NAMALWA (cell line): ENCODE measurements around the gene TRAF3IP1.
"Not testable (repeated sequence)": the region's sequence is repeated elsewhere in the genome, so short reads cannot be mapped to it uniquely, and the experiment has no call there.

Experiments
- DNase-seq: peaks from one replicate; pipeline ENCODE4 v3.0.0-alpha.2; 2015; ENCODE audit warnings: low spot score

Gene TRAF3IP1

DNA sequence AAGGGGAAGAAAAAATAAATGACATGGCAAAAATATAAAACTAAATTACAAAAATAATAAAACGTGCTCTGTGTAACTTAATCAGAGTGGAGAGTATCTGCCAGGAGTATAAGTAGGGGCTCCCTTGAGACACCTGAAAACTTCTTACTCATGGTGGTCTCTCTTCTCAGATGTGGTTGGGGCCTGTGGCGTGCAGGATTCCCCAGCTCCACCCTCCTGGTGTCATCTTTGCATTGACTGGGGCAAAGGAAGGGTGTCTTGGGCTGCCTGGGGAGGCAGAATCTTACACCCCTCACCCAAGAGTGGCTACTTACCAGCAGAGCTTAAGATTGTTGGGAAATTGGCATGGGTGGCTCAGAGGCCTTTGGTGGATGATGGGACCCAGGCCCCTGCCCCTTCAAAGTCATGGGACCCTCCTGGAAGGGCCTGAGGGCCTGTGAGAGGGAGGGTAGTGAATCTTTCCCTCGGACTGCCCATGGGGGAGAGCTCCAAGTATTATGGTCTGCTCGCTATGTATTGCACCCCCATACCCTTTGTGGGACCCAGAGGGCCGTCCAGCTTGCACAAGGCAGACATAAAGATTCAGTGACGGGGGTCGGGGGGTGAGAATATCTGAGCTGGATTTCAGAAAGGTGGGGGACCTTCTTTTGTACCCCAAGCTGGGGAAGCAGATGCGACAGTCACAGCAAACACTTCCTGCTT lies 6.9 kb upstream of the TRAF3IP1 start:
- no peak for DNase-seq

DNA sequence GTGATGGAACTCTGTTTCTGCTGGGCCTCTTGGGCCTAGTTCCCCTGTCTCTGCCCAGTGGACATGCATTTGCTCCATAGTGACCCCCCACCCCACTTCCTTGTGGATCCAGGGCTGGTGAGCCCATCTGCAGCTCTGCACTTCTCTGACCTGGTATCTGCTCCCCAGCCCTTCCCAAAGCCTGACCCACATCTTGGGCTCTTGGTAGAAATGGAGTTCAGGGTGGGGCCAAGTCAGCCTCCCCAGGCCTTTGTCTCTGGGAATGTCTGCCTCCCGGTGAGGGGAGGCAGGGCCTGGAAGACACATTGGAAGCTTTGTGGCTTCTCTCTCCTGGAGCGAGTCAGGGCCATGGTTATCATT lies 6.3 kb upstream of the TRAF3IP1 start:
- DNase-seq: no peak

DNA sequence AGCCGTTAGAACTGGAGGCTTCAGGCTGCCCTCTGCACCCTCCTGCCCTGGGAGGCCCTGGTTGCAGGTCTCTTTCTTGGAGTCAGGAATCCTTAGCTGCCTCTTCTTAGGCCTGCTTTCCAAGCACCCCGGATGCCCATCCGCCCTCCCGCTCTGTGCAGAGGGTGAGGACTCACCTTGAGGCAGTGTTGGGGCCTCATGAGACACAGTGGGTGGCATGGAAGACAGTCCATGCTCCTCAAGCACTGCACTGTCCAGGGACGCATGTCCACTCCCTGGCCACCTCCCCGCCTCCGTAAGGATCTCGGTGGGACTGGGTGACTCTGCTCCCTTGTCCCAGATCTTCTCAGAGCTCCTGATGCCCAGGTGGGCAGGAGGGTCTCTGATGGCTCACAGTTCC lies 5.7 kb upstream of the TRAF3IP1 start:
- DNase-seq: no peak

DNA sequence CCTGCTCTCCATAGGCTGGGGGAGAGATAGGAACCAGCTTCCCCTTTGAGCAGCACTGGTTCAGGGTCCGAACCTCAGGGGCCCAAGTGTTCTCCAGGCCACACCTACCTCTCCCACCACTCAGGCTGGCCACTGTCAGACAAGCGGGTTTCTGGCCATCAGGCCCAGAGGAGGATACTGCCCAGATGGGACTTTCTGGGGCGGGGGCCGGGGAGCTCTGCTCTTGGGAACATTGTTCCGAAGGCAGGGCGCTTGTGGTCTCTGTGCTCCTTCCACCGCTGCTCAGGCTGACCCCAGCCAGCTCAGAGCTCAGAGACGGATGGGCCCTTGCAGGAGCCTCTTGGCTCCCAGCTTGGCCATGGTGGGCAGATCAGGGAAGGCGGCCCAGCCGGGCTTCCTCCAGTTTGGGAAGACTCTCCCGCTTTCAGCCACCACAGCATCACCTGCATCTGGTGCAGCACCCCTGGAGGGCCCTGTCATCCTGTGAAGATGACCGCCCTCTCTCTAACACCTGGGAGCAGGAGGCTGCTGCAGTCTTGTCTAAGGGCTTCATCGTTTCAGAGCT lies 5.2 kb upstream of the TRAF3IP1 start:
- DNase-seq: no peak

DNA sequence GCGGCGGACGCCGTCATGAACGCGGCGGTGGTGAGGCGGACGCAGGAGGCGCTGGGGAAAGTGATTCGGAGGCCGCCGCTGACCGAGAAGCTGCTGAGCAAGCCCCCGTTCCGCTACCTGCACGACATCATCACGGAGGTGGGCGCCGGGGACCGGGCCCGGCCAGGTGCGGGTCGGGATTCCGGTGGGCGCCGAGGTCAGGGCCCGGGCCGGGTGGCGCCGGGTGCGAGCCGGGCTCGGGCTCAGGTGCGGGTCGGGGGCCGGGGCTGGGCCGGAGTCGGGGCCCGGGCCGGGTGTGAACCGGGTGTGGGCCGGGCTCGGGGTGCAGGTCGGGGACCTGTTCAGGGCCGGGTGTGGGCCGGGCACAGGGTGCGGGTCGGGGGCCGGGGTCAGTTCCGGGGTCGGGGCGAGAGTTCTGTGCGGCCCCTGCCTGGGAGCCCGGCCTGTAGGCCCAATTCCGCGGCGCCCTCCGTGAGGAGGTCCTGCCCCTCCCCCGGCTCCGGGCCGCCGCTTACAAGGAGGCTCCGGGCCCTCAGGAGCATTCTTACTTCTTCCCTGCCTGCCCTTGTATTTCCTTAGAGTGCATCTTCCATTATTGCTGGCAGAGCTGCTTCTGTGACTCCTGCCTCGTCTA lies 447 bp downstream of the TRAF3IP1 start:
- DNase-seq: no peak

DNA sequence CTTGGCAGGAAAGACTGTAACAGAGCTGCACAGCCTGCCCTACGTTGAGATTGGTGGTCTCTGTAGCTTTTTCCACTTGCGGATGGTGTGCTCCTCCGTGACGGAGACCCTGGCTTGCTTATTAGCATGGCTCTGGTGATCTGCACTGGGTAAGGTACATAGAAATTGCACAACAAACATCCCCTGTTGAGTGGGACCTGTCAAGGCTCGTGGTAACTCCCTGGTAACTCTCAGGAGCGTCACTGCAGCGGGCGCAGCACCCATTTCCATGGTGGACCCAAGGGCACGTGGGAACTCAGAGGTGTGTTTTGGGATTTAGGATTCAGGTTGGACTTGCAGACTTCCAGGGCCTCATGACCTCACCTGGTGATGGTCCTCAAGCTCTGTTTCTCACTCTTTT lies 1.1 kb downstream of the TRAF3IP1 start:
- DNase-seq: no peak

DNA sequence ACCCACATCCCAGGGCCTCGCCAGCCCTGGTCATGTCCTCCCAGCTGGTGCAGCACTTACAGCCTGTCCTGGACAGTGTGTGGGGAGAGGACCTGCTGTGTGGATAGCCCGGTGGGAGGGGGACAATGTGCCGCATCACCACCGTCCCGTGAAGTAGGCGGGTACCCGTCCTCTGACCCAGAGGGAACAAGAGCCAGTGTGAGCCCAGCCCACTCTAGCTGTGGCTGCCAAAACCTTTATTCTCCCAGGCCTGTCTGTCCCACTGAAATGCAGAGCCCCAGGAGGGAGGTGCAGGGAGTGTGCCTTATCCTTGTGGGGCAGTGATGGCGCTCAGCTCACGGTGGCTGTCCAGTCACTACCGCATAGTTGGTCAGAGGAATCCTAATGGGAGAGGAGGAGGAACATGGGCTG lies 1.7 kb downstream of the TRAF3IP1 start:
- DNase-seq: no peak

DNA sequence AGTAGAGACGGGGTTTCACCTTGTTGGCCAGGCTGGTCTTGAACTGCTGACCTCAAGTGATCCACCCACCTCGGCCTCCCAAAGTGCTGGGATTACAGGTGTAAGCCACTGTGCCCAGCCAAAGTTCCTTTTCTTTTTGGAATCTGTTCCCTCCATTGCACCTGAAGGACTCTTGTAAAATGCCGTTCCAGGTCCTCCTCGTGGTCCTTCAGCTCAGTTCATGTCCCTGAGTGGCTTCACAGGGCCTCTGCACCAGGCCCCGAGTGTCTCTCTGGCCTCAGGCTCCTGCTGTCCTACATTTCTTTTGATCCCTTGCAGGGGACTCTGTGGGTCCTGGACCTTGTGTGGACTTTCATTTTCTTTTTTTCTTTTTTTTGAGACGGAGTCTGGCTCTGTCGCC lies 3.9 kb downstream of the TRAF3IP1 start:
- DNase-seq: not testable (repeated sequence)

DNA sequence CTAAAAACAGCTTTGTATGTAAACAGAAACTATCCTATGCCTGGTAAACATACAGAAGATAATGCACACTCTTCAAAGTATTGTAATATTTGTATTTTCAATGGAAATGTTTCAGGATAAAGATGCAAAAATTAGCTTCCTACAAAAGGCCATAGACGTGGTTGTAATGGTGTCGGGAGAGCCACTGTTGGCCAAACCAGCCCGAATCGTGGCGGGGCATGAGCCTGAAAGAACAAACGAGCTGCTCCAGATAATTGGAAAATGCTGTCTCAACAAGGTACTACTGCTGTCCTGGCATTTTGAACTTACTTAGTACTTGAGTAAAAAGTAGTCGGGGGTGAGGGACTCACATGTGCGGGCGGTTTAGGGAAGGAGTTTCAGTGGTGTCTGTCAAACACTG lies 5.4 kb downstream of the TRAF3IP1 start:
- DNase-seq: no peak

DNA sequence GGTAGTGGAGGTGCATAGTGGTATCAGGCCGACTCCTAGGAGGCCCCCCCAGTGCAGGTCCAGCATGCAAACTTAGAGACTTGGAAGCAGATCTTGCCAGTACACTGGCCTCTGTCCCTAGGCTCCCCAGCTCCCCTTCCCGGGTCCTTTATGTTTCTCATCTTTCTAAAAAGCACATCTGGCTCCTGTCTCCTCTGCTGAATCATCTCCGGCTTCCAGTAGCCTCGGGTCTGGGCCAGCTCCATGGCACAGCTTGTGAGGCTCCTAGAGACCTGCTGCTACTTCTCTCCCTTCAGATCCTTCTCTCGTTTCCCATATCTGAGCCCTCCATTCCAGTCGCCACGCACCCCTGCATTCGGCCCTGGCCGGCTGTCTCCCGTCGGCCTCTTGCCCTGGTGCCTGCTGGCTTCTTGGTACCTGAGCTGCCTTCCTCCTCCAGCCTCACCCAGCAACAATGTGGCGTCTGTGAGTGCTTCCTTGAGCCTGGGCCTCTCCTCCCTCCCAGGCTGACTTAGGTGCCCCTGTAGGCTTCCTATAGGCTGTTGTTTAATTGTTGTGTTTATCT lies 6.6 kb downstream of the TRAF3IP1 start:
- no peak for DNase-seq

DNA sequence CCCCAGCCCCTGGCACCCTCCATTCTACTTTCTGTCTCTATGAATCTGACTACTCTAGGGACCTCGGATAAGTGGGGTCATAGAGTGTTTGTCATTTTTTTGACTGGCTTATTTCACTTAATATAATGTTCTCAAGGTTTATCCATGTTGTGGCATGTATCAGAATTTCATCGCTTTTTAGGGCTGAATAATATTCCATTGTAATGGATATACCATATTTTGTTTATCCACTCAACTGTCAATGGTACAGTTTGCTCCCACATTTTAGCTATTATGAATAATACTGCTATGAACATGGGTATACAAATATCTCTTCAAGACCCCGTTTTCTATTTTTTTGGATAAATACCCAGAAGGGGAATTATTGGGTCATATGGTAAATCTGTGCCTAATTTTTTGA lies 7.4 kb downstream of the TRAF3IP1 start:
- DNase-seq: no peak

DNA sequence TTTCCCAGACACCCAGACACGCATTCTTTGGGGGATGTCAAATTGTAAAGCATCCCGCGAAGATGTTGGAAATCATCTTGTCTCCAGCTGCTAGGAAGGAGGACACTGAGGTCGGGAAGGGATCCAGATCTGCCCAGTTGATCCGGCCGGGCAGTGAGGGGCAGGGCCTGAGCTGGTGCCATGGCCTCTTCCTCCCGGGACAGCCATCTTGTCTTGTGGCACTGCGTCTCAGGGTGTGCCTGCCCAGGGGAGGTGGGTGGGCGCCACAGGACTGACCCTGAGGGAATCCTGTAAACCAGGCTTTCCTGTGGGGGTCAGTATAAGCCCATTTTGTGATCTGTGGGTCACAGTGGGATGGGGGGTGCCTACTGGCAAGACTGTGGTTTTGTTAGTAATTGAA lies 10.1 kb downstream of the TRAF3IP1 start:
- DNase-seq: no peak

DNA sequence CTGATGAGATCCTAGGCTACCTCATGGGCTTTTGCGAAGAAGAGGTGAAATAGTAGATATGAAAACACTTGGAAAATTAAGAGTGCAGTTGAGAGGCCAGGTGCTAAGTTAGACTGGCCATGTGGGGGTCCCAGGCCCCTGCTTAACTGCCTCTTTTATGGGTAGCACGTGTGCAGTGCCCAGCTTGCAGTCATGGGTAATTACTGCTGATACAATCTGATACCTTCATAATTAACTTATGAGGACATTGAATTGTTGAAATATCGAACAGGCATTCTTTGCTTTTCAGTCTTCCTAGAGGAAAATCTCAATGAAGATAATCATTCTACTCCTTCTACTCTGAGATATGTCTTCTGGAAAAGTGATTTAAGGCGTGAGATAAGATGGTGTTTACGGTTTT lies 11.6 kb downstream of the TRAF3IP1 start:
- no peak for DNase-seq

DNA sequence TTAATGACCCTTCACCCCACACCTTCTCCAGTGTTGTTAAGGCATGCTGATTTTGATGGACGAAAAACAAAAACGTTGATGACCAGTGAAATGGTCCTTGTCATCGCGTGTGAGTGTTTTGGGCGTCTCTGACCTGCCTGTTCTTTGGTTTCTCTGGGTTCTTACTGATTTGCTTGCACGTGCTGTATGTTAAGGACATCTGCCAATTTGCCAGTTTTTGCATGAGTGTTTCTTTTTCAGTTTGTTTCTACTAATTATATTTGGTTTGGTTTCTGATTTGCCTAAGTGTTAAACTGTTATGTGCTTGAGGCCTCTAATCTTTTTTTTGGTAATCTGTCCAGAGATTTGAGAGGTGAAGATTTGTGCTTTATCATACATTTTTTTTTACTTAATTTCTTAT lies 14.6 kb downstream of the TRAF3IP1 start:
- peak; percentile 1 for DNase-seq

DNA sequence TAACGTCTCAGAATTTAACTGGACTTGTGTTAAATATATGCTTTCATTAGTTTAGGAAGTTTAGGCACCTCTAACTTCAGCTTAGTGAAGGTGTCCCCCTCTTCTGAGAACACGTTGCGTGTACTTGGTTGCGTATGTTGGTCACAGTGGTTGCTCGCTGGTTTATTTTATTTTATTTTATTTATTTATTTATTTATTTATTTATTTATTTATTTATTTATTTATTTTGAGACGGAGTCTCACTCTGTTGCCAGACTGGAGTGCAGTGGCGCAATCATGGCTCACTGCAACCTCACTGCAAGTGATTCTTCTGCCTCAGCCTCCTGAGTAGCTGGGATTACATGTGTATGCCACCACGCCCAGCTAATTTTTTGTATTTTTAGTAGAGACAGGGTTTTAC lies 15.3 kb downstream of the TRAF3IP1 start:
- not testable (repeated sequence) for DNase-seq

DNA sequence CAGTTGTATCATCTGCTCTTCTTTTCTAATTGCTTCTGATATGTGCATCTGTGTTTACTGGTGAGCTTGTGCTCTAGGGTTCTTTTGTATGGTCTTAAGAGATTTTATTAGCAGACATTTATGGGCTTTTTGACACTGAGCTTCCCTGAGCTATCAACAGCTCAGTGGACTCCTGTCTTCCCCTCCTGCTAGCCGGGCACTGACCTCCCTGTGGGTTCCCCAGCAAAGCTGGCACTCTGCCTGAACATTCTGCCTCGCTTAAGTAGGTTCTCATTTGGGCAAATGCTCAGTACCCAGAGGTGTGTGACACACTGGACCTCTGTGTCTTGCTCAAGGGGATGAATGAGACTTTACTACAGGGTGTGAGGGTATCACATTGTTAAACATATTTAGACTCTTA lies 15.8 kb downstream of the TRAF3IP1 start:
- DNase-seq: no peak

DNA sequence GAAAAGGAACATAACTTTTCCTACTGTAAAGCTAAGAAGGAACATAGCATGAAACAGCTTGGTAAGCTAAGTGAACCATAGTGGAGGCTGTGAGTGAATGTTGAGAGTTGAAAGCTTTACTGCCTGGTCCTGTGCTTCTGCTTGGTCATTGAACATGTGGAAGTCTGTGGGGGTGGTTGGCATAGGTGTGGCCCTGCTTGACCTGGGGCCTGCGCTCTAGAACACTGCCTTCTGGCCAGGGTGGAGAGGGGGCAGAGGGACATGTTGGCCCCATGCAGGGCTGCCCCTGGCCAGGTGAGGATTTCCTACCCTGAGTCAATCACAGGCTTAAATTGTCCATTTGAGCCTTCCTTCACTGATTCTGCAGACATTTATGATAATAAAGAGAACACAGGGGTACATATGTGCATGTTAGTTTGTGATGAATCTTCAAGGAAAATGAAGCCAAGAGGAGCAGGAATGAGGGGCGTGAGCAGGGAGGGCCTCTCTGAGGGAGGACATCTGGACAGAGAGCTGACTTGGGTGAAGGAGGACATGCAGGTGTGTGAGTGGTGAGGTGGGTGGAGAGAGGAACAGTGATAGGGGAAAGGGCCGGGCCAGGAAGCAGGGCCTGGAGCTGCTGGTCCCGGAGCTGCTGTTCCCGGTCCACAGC lies 16.6 kb downstream of the TRAF3IP1 start:
- DNase-seq: no peak

DNA sequence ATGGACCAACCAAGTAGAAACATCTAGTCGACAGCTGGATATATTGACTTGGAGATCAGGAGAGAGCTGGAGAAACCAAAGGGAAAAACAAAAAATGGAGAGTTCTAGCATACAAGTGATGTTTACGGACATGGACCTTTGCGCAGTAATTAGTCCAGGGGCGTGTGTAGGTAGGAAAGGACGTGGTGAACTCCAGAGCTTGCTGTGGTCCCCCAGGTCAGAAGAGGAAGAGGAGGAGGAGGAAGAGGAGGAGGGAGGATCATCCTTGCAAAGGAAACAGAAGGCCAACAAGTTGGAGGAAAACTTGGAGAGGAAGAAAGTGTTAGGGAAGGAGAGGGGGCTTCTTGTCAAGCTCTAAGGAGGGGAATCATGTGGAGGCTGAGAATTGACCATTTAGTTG lies 17.5 kb downstream of the TRAF3IP1 start:
- no peak for DNase-seq

DNA sequence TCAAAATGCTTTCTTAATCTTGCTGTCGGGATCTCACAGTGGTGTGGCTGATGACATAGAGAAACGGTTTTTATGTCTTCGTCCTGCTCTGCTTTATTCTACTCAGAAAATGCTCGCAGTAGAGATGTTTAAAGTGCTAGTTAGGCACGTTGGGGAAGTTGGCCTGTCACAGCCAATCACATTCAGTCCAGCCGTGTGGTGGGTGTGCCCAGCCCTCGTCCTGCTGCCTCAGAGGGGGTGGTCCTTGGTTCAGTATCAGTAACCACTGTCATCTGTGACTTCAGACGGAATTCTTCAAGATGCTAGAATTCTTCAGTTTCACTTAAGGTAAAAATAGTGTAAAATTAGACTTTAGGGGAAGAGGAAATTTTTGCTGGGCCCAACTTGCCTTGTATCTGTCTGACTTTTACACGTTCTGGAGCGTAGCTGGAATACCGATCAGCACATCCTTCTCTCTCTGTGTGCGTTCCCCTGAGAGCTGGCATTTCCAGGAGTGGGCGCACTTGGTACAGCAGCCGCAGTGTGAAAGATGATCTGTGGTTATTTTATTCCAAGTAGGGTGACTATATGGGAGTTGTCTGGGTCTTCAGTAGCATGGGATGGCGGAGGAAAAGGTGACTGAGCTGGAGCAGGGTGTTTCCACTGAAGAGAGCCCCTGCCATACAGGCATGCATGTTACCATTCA lies 18.5 kb downstream of the TRAF3IP1 start:
- DNase-seq: no peak

DNA sequence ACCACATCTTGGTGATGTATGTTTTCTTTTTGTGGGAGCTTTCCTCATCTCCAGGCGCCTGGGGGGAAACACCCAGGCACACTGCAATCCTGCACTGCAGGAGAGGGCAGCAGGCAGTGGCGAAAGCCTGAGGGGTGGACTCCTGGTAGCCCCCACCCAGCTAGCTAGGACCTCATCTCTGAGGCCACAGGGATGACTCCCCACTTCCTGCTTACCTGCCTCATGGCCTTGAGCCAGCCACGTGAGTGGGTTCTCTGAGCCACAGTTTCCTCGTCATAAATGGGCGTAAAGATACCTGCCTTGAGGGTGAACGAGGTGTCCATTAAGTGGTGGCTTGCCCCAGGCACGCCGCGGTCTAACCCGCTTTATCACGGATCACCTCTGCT lies 19.1 kb downstream of the TRAF3IP1 start:
- DNase-seq: no peak

DNA sequence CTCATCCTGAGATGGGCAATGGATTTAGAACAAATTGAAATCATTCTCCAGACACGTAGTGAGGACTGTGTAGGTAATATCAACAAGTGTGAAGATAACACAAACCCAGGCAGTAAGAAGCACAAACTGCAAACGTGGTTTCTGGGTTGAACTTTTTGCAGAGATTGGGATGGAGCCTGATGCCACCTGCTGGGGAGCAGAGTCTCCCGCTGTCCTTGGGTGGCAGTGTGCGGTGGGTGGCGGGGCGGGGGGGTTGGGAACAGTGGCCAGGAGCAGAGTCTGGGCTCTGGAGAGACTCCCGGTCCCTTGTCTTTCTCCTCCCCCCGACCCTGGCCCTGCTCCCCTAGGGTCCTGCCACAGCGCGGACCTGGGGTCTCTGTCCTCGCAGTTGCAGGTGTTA lies 19.5 kb downstream of the TRAF3IP1 start:
- DNase-seq: peak; percentile 2

DNA sequence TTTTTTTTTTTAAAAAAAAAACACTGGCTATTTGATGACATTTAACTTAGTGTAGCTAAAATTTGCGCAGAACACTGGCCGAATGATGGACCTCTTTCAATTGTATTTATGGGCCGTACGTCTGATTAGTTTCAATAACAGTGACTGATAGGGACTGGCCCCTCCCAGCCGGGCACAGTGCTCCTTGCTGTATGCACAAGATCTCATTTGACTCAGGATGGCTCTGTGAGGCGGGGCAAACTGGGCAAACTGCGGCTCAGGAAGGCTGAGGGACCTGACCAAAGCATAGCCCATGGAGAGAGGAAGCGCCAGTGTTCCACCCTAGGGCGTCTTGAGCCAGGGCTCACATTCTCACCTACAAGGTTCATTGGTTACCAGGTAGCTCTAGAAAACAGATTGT lies 21.2 kb downstream of the TRAF3IP1 start:
- no peak for DNase-seq
